Activated CD8-positive, alpha-beta memory T cell treated with anti-CD3 and anti-CD28 coated beads, Interleukin-2, amount 50 U/mL, for 1 hour (primary cell): Measurements from ENCODE around the gene FLAD1.

ENCODE experiments used
- DNase-seq: peaks from one replicate; pipeline ENCODE4 v3.0.0-alpha.2; 2020; ENCODE audit errors: extremely low read depth

Gene FLAD1

GRCh38 chr1:155016231-155016831, 33.2 kb downstream of the FLAD1 start:
- DNase-seq = no peak

- DNase-seq = peak; percentile 55
Observed at GRCh38 chr1:155017041-155017945, 34.1 kb downstream of the FLAD1 start.

DNA sequence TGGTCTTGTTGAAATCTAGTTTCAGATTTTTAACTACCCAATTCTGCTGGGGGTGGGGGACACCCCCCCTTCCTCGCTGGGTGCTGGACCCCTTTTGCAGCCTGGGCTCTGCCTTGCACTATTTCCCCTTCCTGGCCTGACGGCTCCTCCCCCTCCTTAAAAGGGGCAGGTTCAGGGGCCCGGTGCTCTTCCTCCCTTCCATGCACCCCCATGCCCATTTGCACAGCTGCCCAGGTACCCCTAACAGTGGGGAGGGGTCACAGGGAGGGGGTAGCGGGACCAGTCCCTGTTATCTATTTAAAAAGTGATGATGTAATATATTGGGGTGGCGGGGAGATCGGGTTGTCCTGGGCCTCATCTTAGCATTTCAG, 34.8 kb downstream of the FLAD1 start:
- no peak for DNase-seq

DNA sequence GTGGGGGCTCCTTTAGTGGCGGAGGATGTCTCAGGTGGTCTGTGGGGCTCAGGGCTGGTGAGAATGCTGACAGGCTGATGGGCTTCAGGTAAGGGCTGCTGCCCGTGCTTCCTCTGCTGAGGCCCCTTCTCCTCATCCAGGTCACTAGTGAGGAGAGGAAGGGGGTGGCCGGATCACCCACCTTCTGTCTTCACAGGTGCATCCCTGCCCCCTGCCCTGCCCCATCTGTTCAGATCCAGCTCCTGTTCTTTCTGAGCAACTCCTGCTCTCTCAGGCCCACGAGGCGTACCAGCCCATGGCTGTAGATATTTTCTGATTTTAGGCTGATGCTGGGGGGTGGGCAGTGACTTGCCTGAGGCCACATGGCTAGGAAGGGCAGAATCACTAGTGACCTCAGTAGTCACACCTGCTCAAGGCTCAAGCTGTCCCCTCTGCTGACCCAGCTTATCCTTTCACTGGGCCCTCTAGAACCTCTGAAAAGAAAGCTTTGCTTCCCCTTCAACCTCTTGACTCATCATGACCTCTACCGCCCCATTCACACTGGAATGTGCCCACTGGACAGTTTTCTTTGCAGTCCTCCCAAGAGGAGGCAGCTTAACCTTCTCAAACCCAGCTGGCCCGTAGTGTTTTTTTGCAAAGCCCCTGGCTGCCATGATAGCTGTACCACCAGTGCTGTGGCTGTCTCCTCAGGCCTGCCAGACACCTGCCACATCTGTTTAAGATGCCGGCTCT, 35.6 kb downstream of the FLAD1 start:
- DNase-seq = no peak

- no peak for DNase-seq
Observed at GRCh38 chr1:155019377-155020245, 36.5 kb downstream of the FLAD1 start.

- DNase-seq = no peak
Observed at GRCh38 chr1:155022136-155022926, 39.2 kb downstream of the FLAD1 start.

DNA sequence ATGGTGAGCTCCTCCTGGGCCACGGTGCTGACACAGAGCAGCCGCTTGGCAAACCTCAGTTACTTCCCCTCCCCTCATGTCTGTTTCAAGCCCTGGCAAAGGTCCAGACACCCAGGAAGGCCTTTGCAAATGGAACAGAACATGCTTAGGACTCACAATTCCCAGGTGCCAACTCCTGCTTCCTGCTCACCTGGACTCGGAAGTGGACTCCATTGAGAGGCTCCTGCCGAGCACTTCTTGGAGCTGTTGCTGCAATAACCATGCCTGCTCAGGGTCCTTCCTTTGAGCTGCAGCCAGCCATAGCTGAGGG, 39.7 kb downstream of the FLAD1 start:
- DNase-seq = no peak

GRCh38 chr1:155023627-155024026, 40.5 kb downstream of the FLAD1 start:
- DNase-seq = no peak

- no peak for DNase-seq
Observed at GRCh38 chr1:155024315-155024714, 41.2 kb downstream of the FLAD1 start.

- DNase-seq = no peak
Observed at GRCh38 chr1:155026154-155026553, 43.0 kb downstream of the FLAD1 start.

DNA sequence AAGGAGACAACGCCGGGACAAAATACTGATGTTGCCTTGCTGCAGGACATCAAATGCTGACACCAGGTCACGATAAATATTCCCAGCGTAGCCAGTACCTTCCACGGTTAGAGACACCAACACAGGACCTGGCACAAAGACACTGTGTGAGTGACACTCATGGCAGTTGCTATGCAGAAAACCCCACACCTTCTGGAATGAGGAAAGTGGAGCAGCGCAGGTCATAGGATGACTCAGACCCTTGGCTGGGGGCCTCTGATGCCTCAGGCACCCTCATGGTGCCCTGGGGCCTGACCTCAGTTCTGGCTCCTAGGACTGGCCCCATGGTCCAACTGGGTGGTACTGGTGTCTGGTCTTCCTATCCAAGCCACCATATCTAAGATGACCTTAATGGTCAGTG, 43.4 kb downstream of the FLAD1 start:
- no peak for DNase-seq

DNA sequence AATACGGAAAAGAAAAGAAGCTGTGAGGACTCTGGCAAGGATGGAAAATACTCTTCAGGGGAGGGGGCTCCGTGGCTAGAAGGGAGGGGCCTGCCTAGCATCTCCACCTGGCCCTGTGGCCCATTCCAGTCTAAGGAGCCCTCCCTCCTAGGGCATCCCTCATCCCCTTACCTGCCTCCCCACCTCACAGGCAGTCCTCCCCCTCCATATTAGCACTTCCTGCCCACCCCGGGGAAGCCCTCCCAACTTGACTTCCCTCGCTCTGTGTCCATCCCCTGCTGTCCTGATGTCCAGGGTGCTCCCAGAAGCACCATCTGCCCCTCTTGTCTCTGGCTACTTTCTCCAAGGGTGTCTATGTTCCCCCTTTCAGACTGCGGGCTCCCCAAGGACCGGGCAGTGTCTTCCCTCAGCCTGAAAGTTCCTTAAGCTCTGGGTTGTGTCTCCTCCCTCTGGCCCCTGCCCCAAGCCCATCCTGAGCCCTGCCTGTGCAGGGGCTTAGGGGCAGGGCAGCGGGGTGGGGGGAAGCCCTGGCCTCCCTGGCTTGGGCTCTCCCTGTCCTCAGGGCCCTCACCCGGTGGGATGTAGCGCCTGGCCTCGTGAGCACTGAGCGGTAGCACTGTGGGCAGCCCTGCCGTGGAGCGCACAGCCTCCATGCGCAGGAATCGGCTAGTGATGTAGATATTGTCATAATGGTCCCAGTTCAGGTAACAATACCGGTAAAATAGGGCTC, 46.5 kb downstream of the FLAD1 start:
- no peak for DNase-seq

DNA sequence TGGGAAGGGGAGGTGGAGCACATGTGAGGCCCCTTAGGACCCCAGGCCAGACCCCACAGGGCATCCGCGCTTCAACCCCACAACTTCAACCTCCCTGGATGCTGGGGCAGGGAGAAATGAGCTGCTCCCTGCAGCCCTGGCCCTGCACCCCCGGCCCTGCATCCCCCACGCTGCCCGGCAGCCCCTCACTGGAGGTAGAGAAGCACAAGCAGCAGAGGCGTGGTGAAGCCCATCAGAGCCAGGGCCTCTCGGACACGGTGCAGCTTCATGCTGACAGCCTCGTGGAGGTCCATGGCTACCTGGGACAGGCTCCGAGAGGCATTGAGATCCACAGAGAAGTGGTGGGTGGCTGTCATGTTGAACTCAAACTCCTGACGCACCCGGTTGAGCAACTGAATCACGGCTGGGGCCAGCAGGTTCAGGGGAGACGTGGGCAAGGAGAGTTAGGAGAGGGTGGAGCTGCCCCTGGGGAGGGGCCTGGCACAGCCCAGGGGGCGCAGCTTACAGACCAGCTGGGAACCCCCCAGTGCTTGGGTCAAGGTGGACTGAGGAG, 47.2 kb downstream of the FLAD1 start:
- no peak for DNase-seq

DNA sequence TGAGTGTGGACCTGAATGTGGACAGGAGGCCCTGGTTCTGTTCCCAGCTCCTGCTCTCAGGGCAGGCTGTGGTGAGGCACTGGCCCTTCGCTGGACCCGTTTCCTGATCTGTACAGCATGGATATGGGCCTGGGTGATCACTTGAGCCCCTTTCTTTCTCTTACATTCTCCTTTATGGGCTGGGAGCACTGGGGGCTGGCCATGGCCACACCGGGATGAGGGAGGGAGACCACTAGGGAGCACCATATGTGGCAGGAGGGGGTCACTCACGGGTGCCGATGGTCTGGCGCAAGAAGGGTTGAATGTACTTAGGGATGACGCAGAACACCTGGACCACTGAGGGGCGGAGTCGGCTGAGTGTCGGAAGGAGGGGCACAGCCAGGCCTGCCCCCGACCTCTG, 47.8 kb downstream of the FLAD1 start:
- DNase-seq = no peak

DNA sequence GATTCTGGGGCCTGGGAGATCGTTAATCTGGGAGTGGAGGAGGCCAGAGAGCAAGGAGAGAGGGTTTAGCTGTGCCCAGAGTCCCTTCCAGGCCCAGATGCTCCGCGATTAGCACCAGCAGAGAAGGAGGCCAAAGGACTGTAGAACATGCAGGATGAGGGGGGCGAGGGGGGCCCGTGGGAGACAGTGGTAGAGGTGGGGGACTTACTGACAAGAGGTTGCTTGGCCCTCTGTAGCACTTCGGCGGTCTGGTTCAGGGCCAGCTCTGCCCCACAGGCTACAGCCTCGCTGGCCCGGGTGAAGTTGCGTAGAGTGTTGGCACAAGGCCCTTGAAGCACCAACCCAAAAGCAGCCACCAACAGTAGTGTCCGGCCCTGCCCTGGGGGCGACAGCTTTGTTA, 49.7 kb downstream of the FLAD1 start:
- no peak for DNase-seq

GRCh38 chr1:155033524-155033923, 50.4 kb downstream of the FLAD1 start, which contains the start of the genes DCST1 and DCST2:
Gene DCST1, plus strand, starts transcription at chr1:155033824. Its CDS starts 213 bp downstream, at chr1:155034037.
Gene DCST2, minus strand, starts transcription at chr1:155033781. Its CDS starts 80 bp downstream, at chr1:155033701.
- no peak for DNase-seq

GRCh38 chr1:155034318-155035208, 51.4 kb downstream of the FLAD1 start:
- DNase-seq = no peak

DNA sequence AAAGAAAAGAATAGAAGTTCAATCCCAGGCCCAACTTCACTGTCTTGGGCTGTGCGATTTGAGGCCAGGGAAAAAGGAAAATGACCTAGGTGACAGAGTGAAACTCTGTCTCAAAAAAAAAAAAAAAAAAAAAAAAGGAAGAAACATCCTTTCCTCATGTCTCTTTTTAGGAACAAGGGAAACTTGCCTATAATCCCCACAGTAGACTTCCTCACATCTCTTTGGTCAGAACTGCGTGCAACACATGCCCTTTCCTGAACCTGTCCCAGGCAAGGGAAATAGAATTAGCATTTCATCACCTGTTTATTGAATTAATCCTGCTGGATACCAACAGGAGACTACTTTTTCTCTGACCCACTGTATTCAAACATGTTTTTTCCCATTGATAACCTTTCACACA, 52.8 kb downstream of the FLAD1 start:
- no peak for DNase-seq

DNA sequence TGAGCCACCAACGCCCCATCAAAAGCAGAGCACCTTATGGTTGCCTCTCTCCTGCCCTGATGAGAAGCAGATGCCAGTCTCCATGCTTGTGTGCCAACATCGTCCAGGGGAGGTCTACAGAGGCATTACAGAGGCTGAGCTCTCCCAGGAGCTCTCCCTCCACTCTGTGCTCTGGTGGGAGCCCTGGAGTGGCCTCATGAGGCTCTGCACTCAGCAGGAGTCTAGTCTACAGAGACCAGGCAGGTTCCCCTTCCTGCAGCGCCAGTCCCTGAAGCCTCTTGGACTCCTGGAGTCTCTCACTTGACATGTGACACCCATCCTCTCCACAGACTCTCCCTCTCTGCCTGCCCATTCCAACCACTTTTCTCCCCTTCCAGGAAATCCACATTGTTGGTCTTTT, 53.9 kb downstream of the FLAD1 start:
- no peak for DNase-seq
